K562 (cell line): ENCODE measurements around the gene BCL2L13. TPM values are rescaled to one million over a fixed set of nuclear protein-coding genes. Genes with fewer than 3 reads are reported as not detected.
A peak's percentile ranks its signal among the peaks of the same experiment; 100 is the strongest.

Source experiments
- E2F6 ChIP-seq, 2 experiments: IDR thresholded peaks; 2 replicates each; pipeline ENCODE4 v1.6.1; 2011; ENCODE audit warnings: borderline replicate concordance in 1 of 2, control low read depth in 1 of 2, low read depth in 1 of 2, low read length in 1 of 2, mild to moderate bottlenecking in 1 of 2, mixed read lengths in 1 of 2, moderate library complexity in 1 of 2; ENCODE audit not compliant: insufficient read depth in 1 of 2, insufficient read length in 1 of 2, poor library complexity in 1 of 2, severe bottlenecking in 1 of 2; ENCODE audit errors: extremely low read depth in 1 of 2
- FOSL1 ChIP-seq: fragments of 200-800 bp; sonication (Bioruptor generic); conservative IDR thresholded peaks from 2 replicates; pipeline ENCODE4 v1.6.1; 2016; ENCODE audit warnings: missing genetic modification characterization, missing compliant biosample characterization
- GATA2 ChIP-seq: sonication (generic); formaldehyde crosslinking; IDR thresholded peaks from 2 replicates; pipeline ENCODE4 v1.4.0; 2020; ENCODE audit warnings: mild to moderate bottlenecking, missing genetic modification reagents
- HNRNPK ChIP-seq: fragments of 200-400 bp; formaldehyde crosslinking; IDR thresholded peaks from one replicate; pipeline ENCODE4 v1.6.1; 2018; ENCODE audit warnings: mild to moderate bottlenecking, low read depth, low read length; ENCODE audit not compliant: poor library complexity, severe bottlenecking
- LEF1 ChIP-seq: fragments of 450-650 bp; IDR thresholded peaks from 2 replicates; pipeline ENCODE4 v1.6.1; 2016; ENCODE audit warnings: mild to moderate bottlenecking
- NFXL1 ChIP-seq: fragments of 450-650 bp; formaldehyde crosslinking; IDR thresholded peaks from 2 replicates; pipeline ENCODE4 v1.4.0; 2021; ENCODE audit warnings: mild to moderate bottlenecking
- NONO ChIP-seq, 2 experiments: fragments of 200-400 bp in 1 of 2; fragments of 450-650 bp in 1 of 2; formaldehyde crosslinking in 1 of 2; IDR thresholded peaks; 2 replicates each; pipeline ENCODE4 v1.6.1; 2017; ENCODE audit warnings: low read depth in 2 of 2, mild to moderate bottlenecking in 2 of 2, moderate library complexity in 2 of 2, low read length in 1 of 2
- RBM22 ChIP-seq: fragments of 200-400 bp; formaldehyde crosslinking; IDR thresholded peaks from 2 replicates; pipeline ENCODE4 v1.6.1; 2018; ENCODE audit warnings: low read length, low read depth; ENCODE audit not compliant: poor library complexity, severe bottlenecking
- RERE ChIP-seq: sonication (generic); formaldehyde crosslinking; IDR thresholded peaks from 2 replicates; pipeline ENCODE4 v1.8.0; 2023; ENCODE audit warnings: missing genetic modification reagents, mild to moderate bottlenecking, borderline replicate concordance
- SIN3B ChIP-seq: fragments of 450-650 bp; IDR thresholded peaks from 2 replicates; pipeline ENCODE4 v1.6.1; 2017; ENCODE audit warnings: low read depth, mild to moderate bottlenecking, moderate library complexity
- TCF7 ChIP-seq: sonication (generic); IDR thresholded peaks from 2 replicates; pipeline ENCODE4 v1.6.1; 2016; ENCODE audit warnings: antibody characterized with exemption, borderline replicate concordance
- ZNF436 ChIP-seq: fragments of 250-450, 450-650 bp; sonication (Bioruptor Pico); formaldehyde crosslinking; IDR thresholded peaks from 2 replicates; pipeline ENCODE4 v1.7.0; 2020; ENCODE audit warnings: mild to moderate bottlenecking
- ZNF518B ChIP-seq: fragments of 250-450 bp; sonication (Bioruptor Pico); IDR thresholded peaks from 2 replicates; pipeline ENCODE4 v1.5.0; 2021; ENCODE audit warnings: mild to moderate bottlenecking, moderate library complexity
- ZSCAN29 ChIP-seq: fragments of 450-650 bp; IDR thresholded peaks from 2 replicates; pipeline ENCODE4 v1.6.1; 2017
- polyA plus RNA-seq, 8 experiments: library from polyadenylated mRNA; depleted of rRNA in 4 of 8; stranded (reverse) in 5 of 8; unstranded in 3 of 8; fragments of >200 nt; fragmentation: Nextera tagmentation in 2 of 8; fragmentation: Illumina TruSeq in 1 of 8; extraction: Ambion mirVana in 2 of 8; extraction: Trizol in 1 of 8; gene quantifications; 2 replicates each; pipeline versions ENCODE4 v1.2.1 to v1.2.3, GENCODE V29; 2011 to 2014; ENCODE audit warnings: inconsistent platforms in 1 of 8, missing spikeins in 1 of 8
- total RNA-seq, 7 experiments: library from RNA; depleted of rRNA in 6 of 7; stranded (reverse); fragments of >200 nt in 6 of 7; fragmentation: Illumina TruSeq in 2 of 7; extraction: Trizol in 2 of 7; gene quantifications; 2 replicates each; pipeline versions ENCODE4 v1.2.1 to v1.2.3, GENCODE V29; 2011 to 2021; ENCODE audit warnings: low replicate concordance in 1 of 7
- TF ChIP-seq, protein P1 (sequence below): fragments of 250-450 bp; sonication (Bioruptor Pico); IDR thresholded peaks from 2 replicates; pipeline ENCODE4 v1.4.0; 2020

The BCL2L13 gene
- total and polyA plus RNA-seq, 9 of the 15 experiments (the other 6 are each of a cell fraction or from before 2014, with no cell fraction given), result 41.5 to 63.4 (median 56.5) TPM

DNA sequence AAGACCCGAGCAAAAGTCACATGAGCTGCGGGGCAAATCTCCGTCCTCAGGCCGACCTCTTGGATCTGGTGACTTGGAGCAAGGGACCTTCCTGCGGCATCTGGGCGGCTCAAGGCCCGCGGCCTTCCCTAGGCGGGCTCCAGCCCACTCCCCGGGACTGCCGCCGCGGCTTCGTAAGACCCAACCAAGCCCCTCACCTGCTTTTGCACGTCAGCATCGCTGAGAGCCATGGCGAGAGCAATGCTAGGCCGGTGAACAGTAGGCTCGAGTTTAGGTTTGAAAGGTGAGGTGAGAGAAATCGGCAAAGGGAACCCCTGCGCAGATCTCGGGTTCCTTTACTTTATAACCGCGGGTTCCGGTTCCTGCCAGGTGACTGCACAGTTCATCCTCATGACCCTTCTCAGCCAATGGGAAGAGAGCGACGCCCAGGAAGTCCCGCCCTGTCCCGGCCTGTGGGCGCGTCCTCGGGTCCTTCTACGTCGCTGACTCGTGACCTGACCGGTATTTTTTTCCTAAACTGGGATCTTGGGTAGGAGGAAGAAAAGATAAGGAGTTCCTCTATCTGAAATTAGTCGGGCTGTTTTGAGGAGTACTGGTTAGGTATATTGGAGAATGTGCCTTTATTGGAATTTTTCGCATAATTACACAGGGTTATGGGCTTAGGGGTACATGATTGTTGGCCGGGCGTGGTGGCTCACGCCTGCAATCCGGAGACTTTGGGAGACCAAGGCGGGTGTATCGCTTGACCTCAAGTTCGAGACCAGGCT is 10.0 kb upstream of the BCL2L13 start, which contains the start of gene ATP6V1E1 (continued):
- TF ChIP-seq RERE (CRISPR knock-in tag), result no peak
- no peak; the same call in none of the 2 replicates for TF ChIP-seq FOSL1 (tag)
- TF ChIP-seq ZNF436, result no peak
- TF ChIP-seq, protein P1, sequence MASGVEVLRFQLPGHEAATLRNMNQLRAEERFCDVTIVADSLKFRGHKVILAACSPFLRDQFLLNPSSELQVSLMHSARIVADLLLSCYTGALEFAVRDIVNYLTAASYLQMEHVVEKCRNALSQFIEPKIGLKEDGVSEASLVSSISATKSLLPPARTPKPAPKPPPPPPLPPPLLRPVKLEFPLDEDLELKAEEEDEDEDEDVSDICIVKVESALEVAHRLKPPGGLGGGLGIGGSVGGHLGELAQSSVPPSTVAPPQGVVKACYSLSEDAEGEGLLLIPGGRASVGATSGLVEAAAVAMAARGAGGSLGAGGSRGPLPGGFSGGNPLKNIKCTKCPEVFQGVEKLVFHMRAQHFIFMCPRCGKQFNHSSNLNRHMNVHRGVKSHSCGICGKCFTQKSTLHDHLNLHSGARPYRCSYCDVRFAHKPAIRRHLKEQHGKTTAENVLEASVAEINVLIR, result peak; percentile 58
- no peak for TF ChIP-seq RBM22
- peak in 1 of 2 experiments; percentile 61; a peak in 1 of 4 replicates for TF ChIP-seq NONO (IDR thresholded peaks at IDR 0.05; ENCODE audit: low read depth in 2 of 2, low read length in 1 of 2)
- TF ChIP-seq SIN3B, result peak; percentile 92
- TF ChIP-seq GATA2 (CRISPR knock-in tag), result no peak
- TF ChIP-seq ZSCAN29, result peak; percentile 92
- TF ChIP-seq HNRNPK, result no peak
- no peak for TF ChIP-seq ZNF518B (CRISPR knock-in tag)
- 0 out of 2 replicates have a peak, but pooled peaks have one; percentile 48 for TF ChIP-seq LEF1
- TF ChIP-seq E2F6 (IDR thresholded peaks at IDR 0.05; ENCODE audit: borderline replicate concordance in 1 of 2, extremely low read depth in 1 of 2, insufficient read depth in 1 of 2, insufficient read length in 1 of 2, low read depth in 1 of 2, low read length in 1 of 2, poor library complexity in 1 of 2, severe bottlenecking in 1 of 2), result peak in 1 of 2 experiments; percentile 43
- TF ChIP-seq NFXL1 (CRISPR knock-in tag), result 0 out of 2 replicates have a peak, but pooled peaks have one; percentile 52
- no peak for TF ChIP-seq TCF7
